ENCODE measurements around the gene MYO9A. TPM values are rescaled to one million over a fixed set of nuclear protein-coding genes. Genes with fewer than 3 reads are reported as not detected.

The MYO9A gene
- polyA plus RNA-seq, 2 donors, result 2.6 to 4.3 TPM

DNA sequence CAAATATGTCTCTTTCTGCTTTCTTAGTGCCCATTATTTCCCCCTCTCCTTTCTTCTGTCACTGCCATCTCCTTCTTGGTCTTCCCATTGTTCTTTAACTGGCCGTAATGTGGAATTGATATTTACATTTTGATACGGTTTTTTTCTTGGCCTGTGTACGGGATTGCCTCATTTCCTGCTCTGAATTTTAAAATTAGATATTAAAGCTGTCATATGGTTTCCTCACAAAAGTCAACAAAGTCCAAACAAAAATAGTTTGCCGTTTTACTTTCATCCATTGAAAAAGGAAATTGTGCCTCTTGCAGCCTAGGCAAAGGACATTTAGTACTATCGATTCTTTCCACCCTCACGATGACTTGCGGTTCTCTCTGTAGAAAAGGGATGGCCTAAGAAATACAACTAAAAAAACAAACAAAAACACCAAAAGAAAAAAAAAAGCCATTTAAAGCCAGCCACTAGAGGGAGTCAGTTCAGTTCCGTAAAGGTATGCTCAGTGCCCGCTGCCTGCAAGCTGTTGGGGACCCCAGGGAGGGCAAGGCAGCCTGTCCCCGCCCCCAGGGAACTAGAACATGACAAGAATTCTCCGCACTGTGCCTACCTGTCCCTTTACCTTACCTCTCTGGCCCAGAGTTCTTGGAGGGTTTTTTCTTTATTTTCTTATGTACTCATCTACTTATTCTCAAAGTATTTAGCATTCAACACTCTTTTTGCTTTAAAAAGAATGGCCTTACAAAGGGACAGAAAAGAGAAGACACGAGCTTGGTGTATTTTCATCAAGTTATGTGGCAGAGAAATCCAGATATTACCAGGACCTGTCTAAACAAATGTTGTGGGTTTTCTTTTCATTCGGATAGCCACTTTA lies 337.6 kb downstream of the MYO9A start:
- Histone ChIP-seq H3K27ac (ENCODE audit: low read depth in 2 of 2, low read length in 1 of 2) (no peak overlapping the region), H3K4me3 (ENCODE audit: low read depth in 1 of 2, low read length in 2 of 2) (no peak overlapping the region), H3K4me1 (ENCODE audit: control insufficient read depth in 2 of 2, insufficient read depth in 2 of 2, low read length in 1 of 2) (no peaks in the 10 kb centered on the region), H3K36me3 (ENCODE audit: control insufficient read depth in 2 of 2, insufficient read depth in 2 of 2, low read length in 1 of 2) (peaks cover 4 to 10% of the 10 kb centered on the region in 2 donors), H3K27me3 (ENCODE audit: control insufficient read depth in 1 of 2, insufficient read depth in 2 of 2, low read length in 2 of 2) (no peaks in the 10 kb centered on the region), H3K9me3 (ENCODE audit: control insufficient read depth in 2 of 2, insufficient read depth in 1 of 2, low read depth in 1 of 2, low read length in 1 of 2) (no peaks in the 10 kb centered on the region)
- WGBS, 2 donors, result 26 to 38% methylated on average over 13 of the region's 13 CpGs

DNA sequence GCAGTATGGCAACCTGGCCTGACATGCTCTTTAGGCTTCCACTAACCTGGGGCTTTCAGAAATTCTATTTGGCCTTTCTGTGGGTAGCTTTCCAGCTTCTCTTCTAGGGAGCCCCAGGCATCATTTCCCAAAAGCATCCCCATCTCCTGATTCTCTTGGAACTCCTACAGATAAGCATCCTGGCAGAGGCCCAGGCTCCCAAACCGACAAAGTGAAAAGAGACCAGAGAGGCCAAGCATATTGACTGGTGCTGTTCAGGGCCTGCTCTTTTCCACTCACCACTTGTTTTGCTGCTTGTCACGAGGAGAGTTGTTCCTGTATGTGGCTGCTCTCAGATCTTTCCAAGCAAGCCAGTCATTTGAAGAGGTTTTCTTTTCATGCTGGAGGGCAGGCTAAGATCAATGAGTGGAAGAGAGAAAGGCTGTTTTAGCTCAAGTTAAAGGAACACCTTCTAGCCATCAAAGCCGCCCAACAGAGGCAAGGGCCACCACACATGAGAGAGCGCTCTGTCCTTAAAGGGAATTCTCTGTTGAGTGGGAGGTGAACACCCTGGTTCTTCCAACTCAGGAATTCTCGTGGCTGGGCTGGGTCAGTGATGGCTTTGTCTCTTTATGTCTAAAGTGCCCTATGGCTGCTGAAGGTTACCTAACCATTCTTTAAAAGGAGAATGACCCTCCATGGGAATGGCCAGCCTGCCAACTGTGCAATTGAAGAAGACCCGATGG lies 338.7 kb downstream of the MYO9A start:
- H3K4me1 ChIP-seq (ENCODE audit: control insufficient read depth in 2 of 2, insufficient read depth in 2 of 2, low read length in 1 of 2), result no peaks in the 10 kb centered on the region
- H3K27me3 ChIP-seq (ENCODE audit: control insufficient read depth in 1 of 2, insufficient read depth in 2 of 2, low read length in 2 of 2), result no peaks in the 10 kb centered on the region
- no peaks in the 10 kb centered on the region for H3K9me3 ChIP-seq (ENCODE audit: control insufficient read depth in 2 of 2, insufficient read depth in 1 of 2, low read depth in 1 of 2, low read length in 1 of 2)
- peaks cover 4 to 10% of the 10 kb centered on the region in 2 donors for H3K36me3 ChIP-seq (ENCODE audit: control insufficient read depth in 2 of 2, insufficient read depth in 2 of 2, low read length in 1 of 2)
- H3K4me3 ChIP-seq (ENCODE audit: low read depth in 1 of 2, low read length in 2 of 2), result no peak overlapping the region
- no peak overlapping the region for H3K27ac ChIP-seq (ENCODE audit: low read depth in 2 of 2, low read length in 1 of 2)
- WGBS, 2 donors, result 80 to 88% methylated on average over 6 of the region's 6 CpGs

DNA sequence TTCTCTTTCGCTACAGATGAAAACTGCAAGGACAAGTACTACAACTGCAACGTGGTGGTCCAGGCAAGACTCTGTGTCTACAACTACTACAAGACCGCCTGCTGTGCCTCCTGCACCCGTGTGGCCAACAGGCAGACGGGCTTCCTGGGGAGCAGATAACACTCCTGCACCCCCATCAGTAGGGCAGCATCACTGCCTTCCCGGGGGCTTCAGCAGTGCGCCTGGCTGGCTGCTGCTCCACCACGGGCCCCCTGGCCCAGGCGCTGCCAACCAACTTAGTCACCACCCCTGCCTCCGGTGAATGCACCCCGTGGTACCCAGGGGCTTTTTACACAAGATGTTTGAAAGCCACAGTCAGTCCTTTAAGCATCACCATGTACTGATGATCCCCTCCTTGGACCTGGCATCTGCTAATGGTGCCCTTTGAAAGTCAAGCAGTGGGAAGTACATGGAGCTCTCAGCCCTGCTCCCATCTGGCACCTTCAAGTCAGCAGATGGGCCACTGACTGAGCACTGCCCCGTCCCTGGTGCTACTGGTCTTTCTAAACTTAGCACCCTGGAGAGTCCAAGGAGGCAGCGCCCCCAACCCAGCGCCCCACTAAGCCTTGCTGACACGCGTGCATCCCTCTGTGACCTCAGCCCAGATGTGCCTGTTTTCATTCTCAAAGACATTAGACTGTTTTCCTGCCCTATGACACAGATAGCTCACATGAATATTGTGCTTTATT lies 340.6 kb downstream of the MYO9A start:
- WGBS, 2 donors, result 84 to 86% methylated on average over 16 of the region's 16 CpGs
- H3K9me3 ChIP-seq (ENCODE audit: control insufficient read depth in 2 of 2, insufficient read depth in 1 of 2, low read depth in 1 of 2, low read length in 1 of 2), result no peaks in the 10 kb centered on the region

DNA sequence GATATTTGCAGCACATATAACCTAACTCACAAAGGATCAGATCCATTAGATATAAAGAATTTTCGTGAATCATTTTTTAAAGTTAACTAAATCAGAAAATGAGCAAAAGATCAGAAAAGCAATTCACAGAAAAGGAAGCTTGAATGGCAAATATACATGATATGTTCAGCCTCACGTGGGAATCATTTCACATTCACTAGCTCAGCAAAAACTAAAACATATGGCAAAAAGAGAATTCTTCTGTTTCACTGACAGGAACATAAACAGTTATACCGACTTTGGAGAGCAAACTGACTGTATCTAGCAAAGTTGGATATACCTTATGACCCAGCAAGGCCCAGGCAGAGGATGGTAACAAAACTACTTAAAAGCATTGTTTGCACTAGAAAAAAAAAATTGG lies 341.6 kb downstream of the MYO9A start:
- Histone ChIP-seq H3K27me3 (ENCODE audit: control insufficient read depth in 1 of 2, insufficient read depth in 2 of 2, low read length in 2 of 2) (no peaks in the 10 kb centered on the region), H3K36me3 (ENCODE audit: control insufficient read depth in 2 of 2, insufficient read depth in 2 of 2, low read length in 1 of 2) (peaks cover 4 to 16% of the 10 kb centered on the region in 2 donors), H3K9me3 (ENCODE audit: control insufficient read depth in 2 of 2, insufficient read depth in 1 of 2, low read depth in 1 of 2, low read length in 1 of 2) (no peaks in the 10 kb centered on the region), H3K27ac (ENCODE audit: low read depth in 2 of 2, low read length in 1 of 2) (no peak overlapping the region), H3K4me1 (ENCODE audit: control insufficient read depth in 2 of 2, insufficient read depth in 2 of 2, low read length in 1 of 2) (no peaks in the 10 kb centered on the region), H3K4me3 (ENCODE audit: low read depth in 1 of 2, low read length in 2 of 2) (no peak overlapping the region)
- WGBS, 2 donors, result 68 to 72% methylated on average over 3 of the region's 3 CpGs

More for the DNA sequence above, 340.6 kb downstream of the MYO9A start:
- no peaks in the 10 kb centered on the region for H3K27me3 ChIP-seq (ENCODE audit: control insufficient read depth in 1 of 2, insufficient read depth in 2 of 2, low read length in 2 of 2)
- H3K27ac ChIP-seq (ENCODE audit: low read depth in 2 of 2, low read length in 1 of 2), result no peak overlapping the region
- H3K4me3 ChIP-seq (ENCODE audit: low read depth in 1 of 2, low read length in 2 of 2), result no peak overlapping the region
- no peaks in the 10 kb centered on the region for H3K4me1 ChIP-seq (ENCODE audit: control insufficient read depth in 2 of 2, insufficient read depth in 2 of 2, low read length in 1 of 2)
- H3K36me3 ChIP-seq (ENCODE audit: control insufficient read depth in 2 of 2, insufficient read depth in 2 of 2, low read length in 1 of 2), result peaks cover 4 to 10% of the 10 kb centered on the region in 2 donors

DNA sequence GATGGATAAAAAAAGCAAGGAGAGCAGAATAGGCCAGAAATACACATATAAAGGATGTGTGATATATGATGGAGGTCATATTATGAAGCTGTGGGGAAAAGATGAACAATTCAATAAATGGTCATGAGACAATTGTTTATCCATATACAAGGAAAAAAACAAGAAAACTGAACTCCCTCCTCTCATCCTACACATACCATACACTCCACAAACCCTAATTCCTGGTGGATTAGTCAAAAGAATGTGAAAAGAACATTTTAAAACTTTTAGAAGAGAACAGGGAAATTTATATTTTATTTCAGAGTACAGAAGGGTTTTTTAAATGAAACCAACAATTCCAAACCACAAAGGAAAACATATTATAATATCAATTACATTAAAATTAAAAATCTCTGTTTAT lies 342.1 kb downstream of the MYO9A start:
- no peaks in the 10 kb centered on the region for H3K27me3 ChIP-seq (ENCODE audit: control insufficient read depth in 1 of 2, insufficient read depth in 2 of 2, low read length in 2 of 2)

GRCh38 chr15:71773206-71773859 lies 344.6 kb downstream of the MYO9A start:
- WGBS, 2 donors, result 65 to 69% methylated on average over 1 of the region's 1 CpG
- H3K27me3 ChIP-seq (ENCODE audit: control insufficient read depth in 1 of 2, insufficient read depth in 2 of 2, low read length in 2 of 2), result no peaks in the 10 kb centered on the region
- no peaks in the 10 kb centered on the region for H3K4me1 ChIP-seq (ENCODE audit: control insufficient read depth in 2 of 2, insufficient read depth in 2 of 2, low read length in 1 of 2)
- no peaks in the 10 kb centered on the region for H3K9me3 ChIP-seq (ENCODE audit: control insufficient read depth in 2 of 2, insufficient read depth in 1 of 2, low read depth in 1 of 2, low read length in 1 of 2)
- no peak overlapping the region for H3K4me3 ChIP-seq (ENCODE audit: low read depth in 1 of 2, low read length in 2 of 2)
- no peak overlapping the region for H3K27ac ChIP-seq (ENCODE audit: low read depth in 2 of 2, low read length in 1 of 2)
- peaks cover 4 to 16% of the 10 kb centered on the region in 2 donors for H3K36me3 ChIP-seq (ENCODE audit: control insufficient read depth in 2 of 2, insufficient read depth in 2 of 2, low read length in 1 of 2)

More for the DNA sequence above, 342.1 kb downstream of the MYO9A start:
- no peaks in the 10 kb centered on the region for H3K4me1 ChIP-seq (ENCODE audit: control insufficient read depth in 2 of 2, insufficient read depth in 2 of 2, low read length in 1 of 2)
- H3K36me3 ChIP-seq (ENCODE audit: control insufficient read depth in 2 of 2, insufficient read depth in 2 of 2, low read length in 1 of 2), result peaks cover 4 to 16% of the 10 kb centered on the region in 2 donors
- no peak overlapping the region for H3K27ac ChIP-seq (ENCODE audit: low read depth in 2 of 2, low read length in 1 of 2)
- H3K4me3 ChIP-seq (ENCODE audit: low read depth in 1 of 2, low read length in 2 of 2), result no peak overlapping the region
- H3K9me3 ChIP-seq (ENCODE audit: control insufficient read depth in 2 of 2, insufficient read depth in 1 of 2, low read depth in 1 of 2, low read length in 1 of 2), result no peaks in the 10 kb centered on the region

Other genes with a start within 250 kb of the MYO9A start
- 1 to 10 TPM in 1 of 2 donors, under 1 TPM in 1; 0.86 to 1.3 TPM for gene SENP8, start 253 bp upstream of the MYO9A start, polyA plus RNA-seq
- gene GRAMD2A, start 79.6 kb upstream of the MYO9A start, polyA plus RNA-seq, result 1 to 10 TPM; 1.1 to 1.6 TPM
- 100 to 1,000 TPM; 235 to 528 TPM for gene PKM, start 113.0 kb upstream of the MYO9A start, polyA plus RNA-seq
- gene PARP6, start 154.4 kb upstream of the MYO9A start, polyA plus RNA-seq, result 10 to 100 TPM; 28.4 to 52.3 TPM
- gene CELF6, start 202.0 kb upstream of the MYO9A start, polyA plus RNA-seq, result 1 to 10 TPM; 1.0 to 1.4 TPM

All from esophagus (tissue), 2 donors.